Neural crest cell (in vitro differentiated cells): ENCODE measurements around the gene MTMR12. TPM values are rescaled to one million over a fixed set of nuclear protein-coding genes. Genes with fewer than 3 reads are reported as not detected.

Source experiments
- DNase-seq: peaks from one replicate; pipeline ENCODE4 v3.0.0; 2021; ENCODE audit warnings: low read depth, mixed read lengths, low spot score
- H3K27ac Mint-ChIP-seq: one replicate; pipeline ENCODE4 v1.8.0; 2021; ENCODE audit warnings: mild to moderate bottlenecking, mixed read lengths; ENCODE audit not compliant: unreplicated experiment
- H3K27me3 Mint-ChIP-seq: 2 replicates; pipeline ENCODE4 v1.8.0; 2021; ENCODE audit warnings: low read depth, mild to moderate bottlenecking, mixed read lengths
- H3K36me3 Mint-ChIP-seq: 2 replicates; pipeline ENCODE4 v1.8.0; 2021; ENCODE audit warnings: low read depth, mild to moderate bottlenecking, mixed read lengths
- H3K4me1 Mint-ChIP-seq: 2 replicates; pipeline ENCODE4 v1.8.0; 2021; ENCODE audit warnings: mixed read lengths
- H3K4me3 Mint-ChIP-seq: one replicate; pipeline ENCODE4 v1.8.0; 2021; ENCODE audit warnings: mild to moderate bottlenecking, mixed read lengths
- H3K9me3 Mint-ChIP-seq: 2 replicates; pipeline ENCODE4 v1.8.0; 2021; ENCODE audit warnings: mixed read lengths
- total RNA-seq: library from RNA; stranded (reverse); gene quantifications from 2 replicates; pipeline ENCODE4 v1.2.1, GENCODE V29; 2021
- TF ChIP-seq, protein P1 (sequence below): fragments of 200-600 bp; sonication (generic); conservative IDR thresholded peaks from 2 replicates; pipeline ENCODE4 v1.5.0; 2021; ENCODE audit warnings: antibody characterized with exemption, mild to moderate bottlenecking

MTMR12 gene
- total RNA-seq, 1 donor from 2014 or later, result 28.1 TPM

DNA sequence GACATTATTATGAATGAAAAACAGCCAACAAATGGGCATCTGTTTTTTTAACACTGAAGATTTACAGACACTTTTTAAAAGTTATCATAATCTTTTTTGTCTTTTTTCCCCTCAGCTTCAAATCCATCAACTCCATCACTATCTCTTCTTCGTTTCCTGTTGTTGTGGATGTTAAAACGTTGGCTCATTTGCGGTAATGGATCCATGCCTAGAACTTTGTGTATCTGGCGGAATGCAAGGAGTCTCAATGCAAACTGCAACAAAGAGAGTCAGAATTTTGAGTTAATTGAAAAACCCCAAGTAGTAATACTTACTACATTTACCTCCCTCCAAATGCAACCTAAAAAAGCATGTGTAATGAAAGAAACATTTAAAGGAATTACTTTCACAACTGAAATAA, 42.9 kb upstream of the MTMR12 start:
- no peaks in the 10 kb centered on the region for H3K4me1 Mint-ChIP-seq

DNA sequence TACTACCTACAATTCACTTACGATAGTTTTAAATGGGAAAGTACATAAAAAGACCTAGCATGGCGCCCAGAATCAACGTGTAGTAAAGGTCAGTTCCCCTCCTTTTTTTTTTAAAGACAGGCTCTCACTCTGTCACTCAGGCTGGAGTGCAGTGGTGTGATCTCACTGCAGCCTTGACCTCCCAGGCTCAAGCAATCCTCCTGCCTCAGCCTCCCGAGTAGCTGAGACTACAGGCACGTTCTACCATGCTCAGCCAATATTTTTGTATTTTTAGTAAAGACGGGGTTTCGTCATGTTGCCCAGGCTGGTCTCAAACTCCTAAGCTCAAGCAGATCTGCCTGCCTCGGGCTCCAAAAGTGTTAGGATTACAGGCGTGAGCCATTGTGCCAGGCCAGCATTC, 40.7 kb upstream of the MTMR12 start:
- TF ChIP-seq, protein P1, sequence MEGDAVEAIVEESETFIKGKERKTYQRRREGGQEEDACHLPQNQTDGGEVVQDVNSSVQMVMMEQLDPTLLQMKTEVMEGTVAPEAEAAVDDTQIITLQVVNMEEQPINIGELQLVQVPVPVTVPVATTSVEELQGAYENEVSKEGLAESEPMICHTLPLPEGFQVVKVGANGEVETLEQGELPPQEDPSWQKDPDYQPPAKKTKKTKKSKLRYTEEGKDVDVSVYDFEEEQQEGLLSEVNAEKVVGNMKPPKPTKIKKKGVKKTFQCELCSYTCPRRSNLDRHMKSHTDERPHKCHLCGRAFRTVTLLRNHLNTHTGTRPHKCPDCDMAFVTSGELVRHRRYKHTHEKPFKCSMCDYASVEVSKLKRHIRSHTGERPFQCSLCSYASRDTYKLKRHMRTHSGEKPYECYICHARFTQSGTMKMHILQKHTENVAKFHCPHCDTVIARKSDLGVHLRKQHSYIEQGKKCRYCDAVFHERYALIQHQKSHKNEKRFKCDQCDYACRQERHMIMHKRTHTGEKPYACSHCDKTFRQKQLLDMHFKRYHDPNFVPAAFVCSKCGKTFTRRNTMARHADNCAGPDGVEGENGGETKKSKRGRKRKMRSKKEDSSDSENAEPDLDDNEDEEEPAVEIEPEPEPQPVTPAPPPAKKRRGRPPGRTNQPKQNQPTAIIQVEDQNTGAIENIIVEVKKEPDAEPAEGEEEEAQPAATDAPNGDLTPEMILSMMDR, result no peak
- no peak for DNase-seq
- H3K27me3 Mint-ChIP-seq, result no peaks in the 10 kb centered on the region
- H3K9me3 Mint-ChIP-seq, result peaks cover 6% of the 10 kb centered on the region
- no peak overlapping the region for H3K27ac Mint-ChIP-seq
- no peak overlapping the region for H3K4me3 Mint-ChIP-seq
- H3K36me3 Mint-ChIP-seq, result peaks cover 36% of the 10 kb centered on the region
- no peaks in the 10 kb centered on the region for H3K4me1 Mint-ChIP-seq

More for the DNA sequence above, 42.9 kb upstream of the MTMR12 start:
- no peak overlapping the region for H3K4me3 Mint-ChIP-seq
- no peak for DNase-seq
- H3K9me3 Mint-ChIP-seq, result no peaks in the 10 kb centered on the region
- TF ChIP-seq, protein P1, result no peak
- H3K27me3 Mint-ChIP-seq, result no peaks in the 10 kb centered on the region
- peaks cover 36% of the 10 kb centered on the region for H3K36me3 Mint-ChIP-seq
- no peak overlapping the region for H3K27ac Mint-ChIP-seq

- Mint-ChIP-seq H3K36me3 (peaks cover 38% of the 10 kb centered on the region), H3K27me3 (no peaks in the 10 kb centered on the region), H3K27ac (no peak overlapping the region), H3K9me3 (peaks cover 10% of the 10 kb centered on the region), H3K4me3 (no peak overlapping the region), H3K4me1 (no peaks in the 10 kb centered on the region)
- DNase-seq, result no peak
- TF ChIP-seq, protein P1, result no peak
Observed at GRCh38 chr5:32352685-32353084, 39.9 kb upstream of the MTMR12 start.

DNA sequence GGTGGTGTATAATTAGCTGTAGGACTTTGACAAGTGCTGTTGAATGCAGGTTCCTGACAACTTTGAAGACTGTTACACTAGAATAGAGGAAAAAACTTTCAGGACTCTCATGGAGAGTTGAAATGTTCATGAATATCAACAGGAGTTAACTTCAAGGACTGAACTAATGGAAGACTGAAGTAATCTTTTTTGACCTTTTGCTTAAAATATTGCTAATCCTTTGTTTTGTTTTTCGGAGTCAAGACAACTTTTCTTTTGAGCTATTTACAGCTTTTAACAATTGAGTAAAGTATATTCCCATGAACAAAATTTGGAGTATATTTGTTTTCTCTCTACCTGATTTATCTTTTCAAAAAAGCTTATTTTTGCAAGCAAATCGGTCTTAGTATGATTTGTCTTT, 34.1 kb upstream of the MTMR12 start:
- Mint-ChIP-seq H3K4me1 (no peaks in the 10 kb centered on the region), H3K4me3 (no peak overlapping the region), H3K27ac (no peak overlapping the region), H3K9me3 (peaks cover 24% of the 10 kb centered on the region), H3K36me3 (peaks cover 29% of the 10 kb centered on the region), H3K27me3 (no peaks in the 10 kb centered on the region)
- DNase-seq, result no peak
- TF ChIP-seq, protein P1, result no peak

DNA sequence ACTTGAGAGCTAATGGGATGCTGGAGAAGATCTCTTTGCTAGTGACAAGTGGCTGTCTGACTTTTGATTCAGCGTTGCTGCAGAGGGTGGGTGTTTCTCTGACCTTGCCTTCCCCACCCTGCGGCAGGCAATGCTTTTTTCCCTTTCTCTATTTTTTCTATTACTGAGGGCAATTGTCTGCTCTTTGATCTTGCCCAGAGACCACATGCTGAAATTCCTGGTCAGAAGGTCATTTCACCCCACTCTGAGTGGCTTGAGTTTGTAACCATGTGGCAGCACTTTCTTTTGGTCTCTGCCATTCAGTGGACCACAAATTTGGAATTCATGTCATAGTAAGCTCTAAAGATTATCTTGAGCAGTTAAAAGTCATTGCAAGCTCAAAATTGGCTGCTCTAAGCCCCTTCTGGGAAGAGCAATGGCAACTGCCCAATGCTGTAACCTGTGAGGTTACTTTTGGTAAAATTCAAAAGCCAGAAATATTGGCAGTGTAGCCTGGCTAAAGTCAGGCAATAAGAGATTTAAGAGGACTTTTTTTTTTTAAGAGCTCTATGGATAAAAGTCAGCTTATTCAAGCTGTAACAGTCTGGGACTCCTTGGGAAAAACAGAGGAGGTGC, 30.4 kb upstream of the MTMR12 start:
- Mint-ChIP-seq H3K27ac (no peak overlapping the region), H3K9me3 (peaks cover 22% of the 10 kb centered on the region), H3K4me3 (no peak overlapping the region), H3K36me3 (peaks cover 24% of the 10 kb centered on the region), H3K4me1 (no peaks in the 10 kb centered on the region), H3K27me3 (no peaks in the 10 kb centered on the region)
- no peak for DNase-seq
- TF ChIP-seq, protein P1, result no peak
